ENCODE data around the gene MRM1. TPM values are rescaled to one million over a fixed set of nuclear protein-coding genes. Genes with fewer than 3 reads are reported as not detected.
A peak's percentile ranks its signal among the peaks of the same experiment; 100 is the strongest.

Gene MRM1
- total RNA-seq, 3 donors from 2014 or later, result 4.8 to 7.5 (median 7.2) TPM

GRCh38 chr17:36597866-36598777, 3.3 kb upstream of the MRM1 start:
- no peak for TF ChIP-seq POLR2AphosphoS5 (IDR thresholded peaks at IDR 0.05)
- no peak for TF ChIP-seq POLR2A (IDR thresholded peaks at IDR 0.05)
- TF ChIP-seq CTCF (IDR thresholded peaks at IDR 0.05), result no peak
- H3K27me3 ChIP-seq, result no peaks in the 10 kb centered on the region
- intact Hi-C loops (cut with DNase I; ENCODE audit: low total_unique reads), result no loop called here
- peak in 1 of 2 donors; percentile 36 for DNase-seq (ENCODE audit: low spot score in 2 of 2)
- peaks cover 3 to 7% of the 10 kb centered on the region in 2 donors for H3K4me1 ChIP-seq
- H3K9me3 ChIP-seq, result no peaks in the 10 kb centered on the region
- no peak overlapping the region for H3K4me3 ChIP-seq
- no peak overlapping the region for H3K27ac ChIP-seq
- no peaks in the 10 kb centered on the region for H3K36me3 ChIP-seq

DNA sequence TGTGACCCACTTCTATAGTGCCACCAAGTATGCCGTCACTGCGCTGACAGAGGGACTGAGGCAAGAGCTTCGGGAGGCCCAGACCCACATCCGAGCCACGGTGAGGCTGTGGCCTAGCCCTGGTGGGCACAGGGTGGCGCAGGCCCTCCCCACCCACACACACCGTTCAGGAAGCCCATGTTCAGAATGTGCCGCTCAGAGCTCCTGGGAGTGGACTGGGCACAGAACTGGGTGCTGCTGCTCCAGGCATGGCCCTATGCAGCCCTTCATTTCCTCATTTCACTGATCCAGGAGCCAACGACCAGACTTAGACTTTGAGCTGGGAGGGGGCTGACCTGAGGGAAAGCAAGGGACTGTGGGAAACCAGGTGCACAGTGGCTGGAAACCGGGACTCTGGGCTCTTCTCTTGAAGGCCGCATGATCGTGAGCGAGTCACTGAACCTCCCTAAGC, 2.4 kb upstream of the MRM1 start:
- DNase-seq (ENCODE audit: low spot score in 2 of 2), result peak in 1 of 2 donors; percentile 14
- no peaks in the 10 kb centered on the region for H3K9me3 ChIP-seq
- intact Hi-C loops (cut with DNase I; ENCODE audit: low total_unique reads), result no loop called here
- H3K27ac ChIP-seq, result no peak overlapping the region
- H3K36me3 ChIP-seq, result no peaks in the 10 kb centered on the region
- H3K27me3 ChIP-seq, result no peaks in the 10 kb centered on the region
- TF ChIP-seq POLR2AphosphoS5 (IDR thresholded peaks at IDR 0.05) (no peak), CTCF (IDR thresholded peaks at IDR 0.05) (no peak), POLR2A (IDR thresholded peaks at IDR 0.05) (no peak)
- no peak overlapping the region for H3K4me3 ChIP-seq
- peaks cover 3 to 7% of the 10 kb centered on the region in 2 donors for H3K4me1 ChIP-seq

GRCh38 chr17:36599546-36600250, 1.7 kb upstream of the MRM1 start:
- Histone ChIP-seq H3K9me3 (no peaks in the 10 kb centered on the region), H3K36me3 (no peaks in the 10 kb centered on the region), H3K27me3 (no peaks in the 10 kb centered on the region), H3K27ac (no peak overlapping the region), H3K4me1 (peaks cover 3 to 7% of the 10 kb centered on the region in 2 donors), H3K4me3 (no peak overlapping the region)
- DNase-seq (ENCODE audit: low spot score in 2 of 2), result peak in 1 of 2 donors; percentile 24
- intact Hi-C loops (cut with DNase I; ENCODE audit: low total_unique reads), result loop anchor here (5.0 kb wide), 1 partner anchor 913 kb away; no protein-coding TSS in a partner anchor
- TF ChIP-seq CTCF (IDR thresholded peaks at IDR 0.05) (no peak), POLR2AphosphoS5 (IDR thresholded peaks at IDR 0.05) (no peak), POLR2A (IDR thresholded peaks at IDR 0.05) (no peak)

GRCh38 chr17:36600465-36600864, 918 bp upstream of the MRM1 start:
- intact Hi-C loops (cut with DNase I; ENCODE audit: low total_unique reads), result loop anchor here (5.0 kb wide), 1 partner anchor 912 kb away; no protein-coding TSS in a partner anchor
- peak overlapping the region in 2 of 3 donors; percentile 57 to 92 for H3K4me3 ChIP-seq
- DNase-seq (ENCODE audit: low spot score in 2 of 2), result peak in 1 of 2 donors; percentile 49

More at GRCh38 chr17:36600465-36600864, 918 bp upstream of the MRM1 start:
- no peaks in the 10 kb centered on the region for H3K27me3 ChIP-seq
- peak overlapping the region; percentile 72 to 86 for H3K27ac ChIP-seq
- H3K4me1 ChIP-seq, result peaks cover 3 to 7% of the 10 kb centered on the region in 2 donors
- TF ChIP-seq POLR2AphosphoS5 (IDR thresholded peaks at IDR 0.05) (no peak), CTCF (IDR thresholded peaks at IDR 0.05) (no peak), POLR2A (IDR thresholded peaks at IDR 0.05) (no peak)
- no peaks in the 10 kb centered on the region for H3K36me3 ChIP-seq
- H3K9me3 ChIP-seq, result no peaks in the 10 kb centered on the region

Measured in breast epithelium (tissue), 4 donors.